Mucosa of stomach (tissue), 1 donor: ENCODE results near the gene SMIM22.

Source experiments
- H3K27me3 ChIP-seq: one replicate; pipeline ENCODE4 v1.7.0; 2013; ENCODE audit warnings: mild to moderate bottlenecking, low read length; ENCODE audit not compliant: control insufficient read depth, insufficient read depth
- H3K36me3 ChIP-seq: one replicate; pipeline ENCODE4 v1.7.0; 2013; ENCODE audit warnings: low read length; ENCODE audit not compliant: control insufficient read depth, insufficient read depth
- H3K4me1 ChIP-seq: one replicate; pipeline ENCODE4 v1.7.0; 2013; ENCODE audit warnings: mild to moderate bottlenecking, low read length; ENCODE audit not compliant: control insufficient read depth, insufficient read depth
- H3K4me3 ChIP-seq: one replicate; pipeline ENCODE4 v1.7.0; 2013; ENCODE audit warnings: low read length
- H3K9ac ChIP-seq: one replicate; pipeline ENCODE4 v1.7.0; 2013; ENCODE audit warnings: mild to moderate bottlenecking, low read length, moderate library complexity
- H3K9me3 ChIP-seq: one replicate; pipeline ENCODE4 v1.7.0; 2013; ENCODE audit warnings: mild to moderate bottlenecking, low read length, moderate library complexity; ENCODE audit not compliant: control insufficient read depth
- donor health status: Pancreatic carcinoma.

Gene SMIM22

DNA sequence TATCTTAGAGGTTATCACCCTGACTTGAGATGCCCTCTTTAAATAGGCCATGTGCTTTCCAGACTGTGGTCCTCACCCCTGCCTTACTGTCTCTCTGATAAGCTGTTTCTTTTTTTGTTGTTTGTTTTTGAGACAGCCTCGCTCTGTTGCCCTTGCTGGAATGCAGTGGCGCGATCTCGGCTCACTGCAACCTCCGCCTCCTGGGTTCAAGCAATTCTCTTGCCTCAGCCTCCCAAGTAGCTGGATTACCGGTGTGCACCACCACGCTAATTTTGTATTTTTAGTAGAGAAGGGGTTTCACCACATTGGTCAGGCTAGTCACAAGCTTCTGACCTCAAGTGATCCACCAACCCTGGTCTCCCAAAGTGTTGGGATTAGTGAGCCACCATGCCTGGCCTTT, 6.3 kb upstream of the SMIM22 start:
- H3K9ac ChIP-seq = no peak overlapping the region
- no peaks in the 10 kb centered on the region for H3K9me3 ChIP-seq

DNA sequence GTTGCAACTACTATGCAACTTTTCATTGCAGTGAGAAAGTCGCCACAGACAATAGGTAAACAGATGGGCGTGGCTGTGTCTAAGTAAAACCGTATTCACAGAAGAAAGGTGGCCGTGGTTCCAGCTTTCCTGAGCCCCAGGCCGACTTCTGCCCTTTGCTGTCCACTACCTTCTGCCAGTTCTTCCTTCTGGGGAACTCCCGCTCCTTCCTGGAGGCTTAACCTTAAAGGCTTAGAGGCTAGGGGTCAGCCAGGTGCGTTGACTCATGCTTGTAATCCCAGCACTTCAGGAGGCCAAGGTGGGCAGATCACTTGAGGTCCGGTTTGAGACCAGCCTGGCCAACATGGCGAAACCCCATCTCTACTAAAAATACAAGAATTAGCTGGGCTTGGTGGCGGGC, 4.9 kb upstream of the SMIM22 start:
- Histone ChIP-seq H3K4me1 (peaks cover 10% of the 10 kb centered on the region), H3K27me3 (no peaks in the 10 kb centered on the region), H3K9ac (no peak overlapping the region), H3K4me3 (no peak overlapping the region), H3K36me3 (no peaks in the 10 kb centered on the region), H3K9me3 (no peaks in the 10 kb centered on the region)

More for the DNA sequence above, 6.3 kb upstream of the SMIM22 start:
- no peak overlapping the region for H3K4me3 ChIP-seq
- no peaks in the 10 kb centered on the region for H3K27me3 ChIP-seq
- H3K4me1 ChIP-seq = peaks cover 10% of the 10 kb centered on the region
- H3K36me3 ChIP-seq = no peaks in the 10 kb centered on the region

DNA sequence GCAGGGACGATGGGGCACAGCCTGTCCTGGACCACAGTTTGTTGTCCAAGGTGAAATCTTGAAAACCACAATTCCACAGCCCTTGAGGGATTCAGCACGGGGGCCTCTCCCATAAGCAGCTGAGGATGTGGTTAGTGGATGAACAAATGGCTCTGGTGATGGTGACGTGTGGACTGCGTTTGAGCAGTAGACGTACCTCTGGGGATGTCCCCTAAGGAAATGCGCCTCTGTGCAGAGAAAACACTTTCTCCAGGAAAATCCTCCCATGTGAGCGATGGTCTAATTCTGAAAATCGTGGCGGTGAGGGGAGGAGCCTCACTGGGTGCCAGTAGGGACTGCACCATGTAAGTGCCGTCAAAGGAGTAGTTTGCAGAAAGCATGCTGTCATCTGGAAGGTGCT, 4.3 kb upstream of the SMIM22 start:
- Histone ChIP-seq H3K27me3 (no peaks in the 10 kb centered on the region), H3K4me1 (peaks cover 10% of the 10 kb centered on the region), H3K36me3 (no peaks in the 10 kb centered on the region), H3K9ac (no peak overlapping the region), H3K4me3 (no peak overlapping the region), H3K9me3 (no peaks in the 10 kb centered on the region)

DNA sequence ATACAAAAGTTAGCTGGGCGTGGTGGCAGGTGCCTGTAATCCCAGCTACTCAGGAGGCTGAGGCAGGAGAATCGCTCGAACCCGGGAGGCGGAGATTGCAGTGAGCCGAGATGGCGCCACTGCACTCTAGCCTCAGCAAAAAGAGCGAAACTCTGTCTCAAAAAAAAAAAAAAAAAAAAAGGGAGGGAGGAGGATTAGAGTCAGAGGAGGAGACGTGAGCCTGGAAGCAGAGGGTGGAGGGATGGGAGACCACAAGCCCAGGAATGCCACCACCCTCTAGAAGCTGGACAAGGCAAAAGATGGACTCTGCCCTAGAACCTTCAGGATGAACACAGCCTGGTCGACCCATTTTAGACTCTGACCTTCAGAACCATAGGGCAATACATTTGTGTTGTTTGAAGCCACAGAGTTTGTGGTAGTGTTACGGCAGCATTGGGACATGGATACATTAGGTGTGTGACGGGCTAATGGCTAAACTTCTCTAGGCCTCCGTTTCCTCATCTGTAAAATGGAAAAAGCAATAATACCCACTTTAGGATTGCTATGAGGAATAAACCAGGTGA, 2.1 kb upstream of the SMIM22 start:
- Histone ChIP-seq H3K4me1 (peaks cover 16% of the 10 kb centered on the region), H3K9ac (no peak overlapping the region), H3K27me3 (no peaks in the 10 kb centered on the region), H3K9me3 (no peaks in the 10 kb centered on the region), H3K4me3 (no peak overlapping the region), H3K36me3 (no peaks in the 10 kb centered on the region)

DNA sequence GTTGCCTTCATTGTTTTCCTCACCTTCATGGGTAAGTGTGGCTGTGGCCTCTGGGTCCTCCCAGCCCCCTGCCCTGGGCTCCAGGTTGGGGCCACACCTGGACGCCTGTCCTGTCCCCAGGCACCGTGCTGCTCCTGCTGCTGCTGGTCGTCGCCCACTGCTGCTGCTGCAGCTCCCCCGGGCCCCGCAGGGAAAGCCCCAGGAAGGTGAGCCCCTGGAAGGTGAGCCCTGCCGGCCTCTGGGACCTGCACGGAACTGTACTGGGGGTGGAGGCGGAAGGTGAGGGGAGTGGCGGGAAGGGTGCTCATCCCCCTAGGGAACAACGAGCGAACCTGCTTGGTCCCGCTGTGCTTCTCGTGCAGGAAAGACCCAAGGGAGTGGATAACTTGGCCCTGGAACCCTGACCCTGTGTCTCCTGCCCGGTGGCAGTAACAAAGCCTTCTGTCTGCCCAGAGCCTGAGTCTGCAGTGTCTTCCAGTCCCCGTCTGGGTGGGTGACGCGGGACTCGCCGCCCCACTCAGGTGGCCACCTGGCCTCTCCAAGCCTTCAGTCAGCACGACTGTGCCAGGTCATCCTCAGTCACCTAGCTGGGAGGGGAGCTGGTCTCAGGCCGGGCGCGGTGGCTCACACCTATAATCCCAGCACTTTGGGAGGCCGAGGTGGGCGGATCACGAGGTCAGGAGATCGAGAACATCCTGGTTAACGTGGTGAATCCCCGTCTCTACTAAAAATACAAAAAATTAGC, 831 bp downstream of the SMIM22 start:
- Histone ChIP-seq H3K4me3 (peak overlapping the region; percentile 80), H3K27me3 (no peaks in the 10 kb centered on the region), H3K9me3 (no peaks in the 10 kb centered on the region), H3K36me3 (no peaks in the 10 kb centered on the region), H3K9ac (peak overlapping the region; percentile 92), H3K4me1 (peaks cover 22% of the 10 kb centered on the region)

DNA sequence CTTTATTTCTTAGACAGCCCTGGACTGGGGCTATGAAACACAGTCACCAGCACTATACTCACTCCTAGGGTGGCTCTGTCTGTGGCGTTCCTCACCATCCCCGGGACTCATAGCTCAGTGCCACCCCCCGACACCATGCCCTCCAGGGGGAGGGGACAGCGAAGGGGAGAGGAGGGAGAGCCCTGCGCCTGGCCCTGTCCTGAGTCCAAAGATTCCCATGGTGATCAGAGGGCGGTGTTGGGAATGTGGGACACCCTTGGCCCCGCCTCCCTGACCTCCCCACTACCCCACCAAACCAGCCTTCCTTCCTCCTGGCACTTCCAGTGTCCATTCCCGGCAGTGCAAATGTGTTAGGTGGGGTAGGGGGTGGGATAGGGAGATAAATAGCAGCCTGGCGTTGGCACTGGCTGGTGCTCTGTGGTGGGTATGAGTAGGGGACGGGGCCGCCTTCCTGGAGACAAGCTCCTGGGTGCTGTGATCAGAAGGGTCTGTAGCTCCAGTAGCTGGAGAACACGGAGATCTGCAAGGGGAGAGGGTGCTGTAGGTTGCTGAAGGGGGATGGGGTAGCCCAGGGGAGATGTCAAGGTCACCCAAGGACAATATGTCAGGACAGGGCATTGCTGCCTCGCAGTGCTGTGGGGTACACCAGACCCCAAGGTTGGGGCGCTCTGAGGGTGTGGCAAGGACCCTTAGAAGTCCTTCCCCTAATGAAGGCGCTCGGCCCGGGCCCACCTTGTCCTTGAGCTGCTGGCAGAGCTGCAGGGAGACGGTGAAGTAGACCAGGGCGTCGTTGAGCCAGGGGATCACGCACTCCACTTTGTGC, 2.0 kb downstream of the SMIM22 start:
- Histone ChIP-seq H3K27me3 (no peaks in the 10 kb centered on the region), H3K9me3 (no peaks in the 10 kb centered on the region), H3K4me3 (no peak overlapping the region), H3K36me3 (no peaks in the 10 kb centered on the region), H3K4me1 (peaks cover 31% of the 10 kb centered on the region), H3K9ac (no peak overlapping the region)

DNA sequence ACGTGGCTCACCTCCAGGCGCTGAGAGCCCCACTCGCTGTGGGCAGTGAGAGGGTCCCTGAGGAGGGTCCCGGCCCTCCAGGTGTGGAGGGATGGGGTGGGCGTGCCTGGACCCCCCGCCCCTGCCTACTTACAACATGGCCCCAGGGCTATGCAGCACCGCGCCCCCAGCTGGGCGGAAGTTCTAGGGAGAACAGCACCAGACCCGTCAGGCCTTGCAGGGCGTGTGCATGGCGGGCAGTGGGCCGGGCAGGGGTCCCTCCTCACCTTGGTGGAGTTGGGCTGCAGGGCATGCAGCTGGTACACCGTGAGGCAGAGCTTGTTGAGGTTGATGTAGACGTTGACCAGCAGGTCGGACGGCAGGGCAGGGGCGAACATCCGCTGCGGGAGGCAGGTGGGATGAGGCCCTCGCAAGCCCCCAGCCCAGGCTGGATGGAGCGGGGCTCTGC, 2.7 kb downstream of the SMIM22 start:
- peaks cover 31% of the 10 kb centered on the region for H3K4me1 ChIP-seq
- H3K9ac ChIP-seq = no peak overlapping the region
- no peaks in the 10 kb centered on the region for H3K36me3 ChIP-seq
- no peaks in the 10 kb centered on the region for H3K27me3 ChIP-seq
- no peak overlapping the region for H3K4me3 ChIP-seq
- H3K9me3 ChIP-seq = no peaks in the 10 kb centered on the region

DNA sequence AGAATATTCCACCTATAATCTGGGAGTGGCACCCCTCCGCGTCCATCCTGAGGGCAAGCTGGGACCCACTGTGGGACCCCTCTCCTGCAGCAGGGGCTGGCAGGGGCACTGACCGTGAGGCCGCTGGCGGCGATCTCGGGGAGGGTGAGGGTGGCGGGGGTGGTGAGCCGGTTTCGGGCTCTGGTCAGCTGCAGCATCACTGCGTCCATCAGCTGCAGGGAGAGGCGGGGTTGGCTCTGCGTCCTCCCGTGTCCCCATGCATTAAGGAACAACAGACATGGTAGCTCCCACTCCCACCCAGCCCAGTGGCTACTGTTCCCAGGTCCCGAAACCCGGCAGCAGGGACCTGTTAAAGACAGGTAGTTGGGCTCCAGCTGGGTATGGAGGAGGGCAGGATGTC, 3.3 kb downstream of the SMIM22 start:
- Histone ChIP-seq H3K36me3 (no peaks in the 10 kb centered on the region), H3K4me1 (peaks cover 31% of the 10 kb centered on the region), H3K9ac (no peak overlapping the region), H3K4me3 (no peak overlapping the region), H3K27me3 (no peaks in the 10 kb centered on the region), H3K9me3 (no peaks in the 10 kb centered on the region)

DNA sequence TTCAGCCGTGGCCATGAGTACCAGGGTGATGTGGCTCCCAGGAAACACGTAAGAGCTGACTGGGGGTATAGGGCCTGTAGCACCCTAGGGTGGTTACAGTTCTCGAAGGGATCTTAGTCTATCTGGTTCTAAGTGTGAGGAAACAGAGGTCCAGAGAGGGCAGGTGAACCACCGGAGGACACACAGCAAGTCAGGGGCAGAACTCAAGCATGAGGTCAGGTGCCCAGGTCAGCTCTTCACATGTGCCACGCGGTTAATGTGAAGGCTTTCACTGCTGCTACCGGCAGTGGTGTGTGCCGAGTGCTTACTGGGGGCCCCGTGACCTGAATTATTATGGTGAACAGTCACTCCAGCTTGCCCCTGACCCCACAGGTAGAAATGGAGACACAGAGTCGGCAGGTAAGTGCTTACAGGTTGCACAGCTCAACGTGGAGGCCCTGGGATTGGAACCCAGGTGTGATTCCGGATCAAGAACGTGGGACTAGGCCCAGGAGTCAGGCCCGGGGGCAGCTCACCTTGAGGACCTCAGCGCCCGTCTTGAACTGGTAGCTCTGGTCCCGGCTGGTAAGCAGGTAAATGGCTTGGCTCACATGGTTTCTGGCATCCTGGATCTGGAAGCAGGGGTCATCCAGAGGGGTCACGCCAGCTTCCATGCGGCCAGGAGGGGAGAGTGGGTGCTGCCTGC, 4.1 kb downstream of the SMIM22 start:
- Histone ChIP-seq H3K9me3 (no peaks in the 10 kb centered on the region), H3K4me3 (no peak overlapping the region), H3K27me3 (no peaks in the 10 kb centered on the region), H3K9ac (no peak overlapping the region), H3K4me1 (peaks cover 31% of the 10 kb centered on the region), H3K36me3 (no peaks in the 10 kb centered on the region)

DNA sequence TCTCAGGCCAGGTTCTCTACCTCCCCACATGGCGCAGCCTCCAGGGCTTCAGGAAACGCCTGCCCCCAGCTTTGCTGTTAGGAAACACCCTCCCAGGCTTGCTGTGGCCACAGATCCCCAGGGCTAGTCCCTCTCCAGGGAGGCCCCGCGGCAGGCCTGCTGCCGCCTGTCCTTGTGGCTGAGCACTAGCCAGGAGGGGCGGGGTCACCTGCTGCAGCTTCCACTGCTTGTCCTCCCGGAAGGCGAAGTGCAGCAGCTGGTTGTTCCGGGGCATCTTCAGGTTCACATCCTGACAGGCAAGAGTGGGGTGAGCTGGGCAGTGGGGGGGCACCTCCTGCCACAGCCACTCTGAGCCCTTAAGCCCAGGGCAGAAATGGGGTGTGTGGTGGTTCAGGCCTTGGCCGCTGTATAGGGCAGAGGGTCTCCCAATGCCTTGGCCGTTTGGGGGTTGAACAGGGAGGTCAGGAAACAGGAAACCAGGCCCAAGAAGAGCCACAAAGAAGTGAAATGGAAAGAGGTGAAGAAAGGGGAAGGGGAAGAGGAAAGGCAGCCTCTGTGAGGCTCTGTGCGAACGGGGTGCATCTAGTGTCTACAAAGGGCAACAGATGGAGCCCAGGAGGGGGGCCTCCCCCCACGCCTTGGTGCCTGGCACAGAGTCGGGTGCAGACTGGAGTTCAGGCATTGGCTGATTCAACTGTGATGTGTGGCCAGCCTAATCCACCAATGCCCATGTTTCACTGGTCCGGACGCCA, 5.3 kb downstream of the SMIM22 start:
- no peaks in the 10 kb centered on the region for H3K27me3 ChIP-seq

More for the DNA sequence above, 5.3 kb downstream of the SMIM22 start:
- Histone ChIP-seq H3K9me3 (no peaks in the 10 kb centered on the region), H3K4me3 (no peak overlapping the region), H3K4me1 (peaks cover 31% of the 10 kb centered on the region), H3K9ac (peak overlapping the region; percentile 65), H3K36me3 (no peaks in the 10 kb centered on the region)
